Stimulated activated CD8-positive, alpha-beta memory T cell treated with anti-CD3 and anti-CD28 coated beads, Interleukin-4, amount 100 ng/mL, for 1 hour (primary cell): ENCODE data around the gene DCK.

Experiments used
- DNase-seq, 2 donors: peaks; one replicate each; pipeline ENCODE4 v3.0.0-alpha.2; 2020; ENCODE audit warnings: low read depth in 2 of 2, low spot score in 1 of 2

DCK gene

DNA sequence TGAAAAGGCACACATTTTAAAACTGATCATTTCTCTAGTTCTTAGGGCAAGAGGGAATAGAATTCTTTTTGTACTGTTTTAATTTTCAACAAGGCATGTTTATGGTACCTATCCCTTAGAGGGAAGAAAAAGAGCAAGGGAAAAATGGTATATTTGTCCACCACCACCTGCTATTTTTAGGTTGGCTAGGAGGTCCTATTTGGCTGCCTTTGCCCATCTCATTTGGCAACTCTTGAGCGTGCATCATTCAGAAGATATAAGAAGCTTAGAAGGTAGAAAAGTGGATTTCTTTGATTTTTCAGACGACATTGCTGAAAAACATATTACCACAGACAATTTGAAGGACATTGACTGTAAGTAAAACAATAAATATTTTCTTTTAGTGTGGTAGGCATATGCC, 69.0 kb downstream of the DCK start:
- DNase-seq: no peak

DNA sequence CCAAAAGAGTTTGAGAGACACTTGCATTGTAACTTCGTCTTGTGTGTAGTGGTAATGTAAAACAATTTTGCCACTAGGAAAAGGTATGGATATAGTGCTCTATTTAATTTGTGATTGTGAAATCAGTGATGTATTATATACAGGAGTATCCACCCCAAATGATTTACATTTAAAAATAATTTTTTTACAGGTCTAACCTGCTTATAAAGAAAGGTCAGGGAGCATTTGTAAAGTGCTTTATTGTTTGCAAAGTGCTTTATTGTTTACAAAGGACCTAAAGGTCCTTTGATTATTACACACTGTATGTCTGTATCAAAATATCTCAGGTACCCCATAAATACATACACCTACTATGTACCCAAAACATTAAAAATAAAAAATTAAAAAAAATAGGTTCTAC, 70.3 kb downstream of the DCK start:
- DNase-seq: no peak

DNA sequence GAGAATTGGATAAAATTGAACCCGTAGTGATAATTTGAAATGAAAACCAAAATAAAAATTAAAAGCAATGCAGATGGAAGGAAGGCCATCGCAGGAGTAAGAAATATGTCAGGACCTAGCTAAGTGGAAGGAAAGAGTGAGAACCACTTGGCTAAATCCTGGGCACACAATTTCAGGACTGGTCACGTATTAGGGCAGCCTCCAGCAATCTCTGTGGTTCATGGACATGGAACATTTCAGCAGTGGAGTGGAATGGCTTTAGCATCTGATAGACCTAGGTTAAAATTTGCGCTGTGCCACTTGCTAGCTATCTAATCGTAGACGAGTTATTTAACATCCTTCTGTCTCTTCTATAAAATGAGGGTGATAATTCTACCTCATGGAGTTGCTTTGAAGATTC, 71.1 kb downstream of the DCK start:
- no peak for DNase-seq

GRCh38 chr4:71065991-71066510, 72.6 kb downstream of the DCK start:
- no peak for DNase-seq

- no peak for DNase-seq
These were observed 73.6 kb downstream of the DCK start for GRCh38 chr4:71066737-71067716.

DNA sequence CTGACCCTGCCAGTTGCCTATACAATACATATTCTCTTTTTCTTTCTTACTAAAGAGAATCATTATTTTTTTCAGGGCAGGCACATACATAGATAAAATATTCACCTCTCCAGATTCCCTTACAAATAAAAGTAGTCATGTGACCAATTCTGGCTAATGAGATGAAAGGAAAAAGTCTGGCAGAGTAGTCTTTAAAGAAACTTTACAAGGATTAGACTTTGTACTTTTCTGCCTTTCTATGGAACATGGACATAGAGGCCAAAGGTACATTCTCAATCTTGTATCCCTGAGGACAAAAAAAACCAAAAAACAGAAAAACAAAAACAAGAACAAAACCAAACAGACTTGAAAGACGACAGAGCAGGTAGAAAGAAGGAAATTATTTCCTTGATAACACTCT, 75.6 kb downstream of the DCK start:
- no peak for DNase-seq

DNA sequence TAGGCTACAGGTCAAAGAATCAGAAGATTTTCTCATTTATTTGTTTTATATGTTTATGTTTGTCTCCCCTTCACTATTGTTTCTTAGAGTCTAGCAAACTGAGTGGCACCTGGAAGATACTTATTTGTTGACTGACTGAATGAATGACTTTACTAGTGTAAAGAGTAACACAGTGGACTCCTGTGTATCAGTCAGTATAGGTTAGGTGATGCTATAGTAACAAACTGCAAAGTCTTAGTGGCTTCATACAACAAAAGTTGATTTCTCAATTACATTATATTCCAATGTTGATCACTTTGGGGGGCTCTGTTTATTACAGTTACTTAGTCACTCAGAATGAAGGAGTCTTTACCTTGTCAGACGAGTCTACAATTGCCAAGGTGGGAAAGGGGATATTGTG, 76.6 kb downstream of the DCK start:
- DNase-seq: no peak

DNA sequence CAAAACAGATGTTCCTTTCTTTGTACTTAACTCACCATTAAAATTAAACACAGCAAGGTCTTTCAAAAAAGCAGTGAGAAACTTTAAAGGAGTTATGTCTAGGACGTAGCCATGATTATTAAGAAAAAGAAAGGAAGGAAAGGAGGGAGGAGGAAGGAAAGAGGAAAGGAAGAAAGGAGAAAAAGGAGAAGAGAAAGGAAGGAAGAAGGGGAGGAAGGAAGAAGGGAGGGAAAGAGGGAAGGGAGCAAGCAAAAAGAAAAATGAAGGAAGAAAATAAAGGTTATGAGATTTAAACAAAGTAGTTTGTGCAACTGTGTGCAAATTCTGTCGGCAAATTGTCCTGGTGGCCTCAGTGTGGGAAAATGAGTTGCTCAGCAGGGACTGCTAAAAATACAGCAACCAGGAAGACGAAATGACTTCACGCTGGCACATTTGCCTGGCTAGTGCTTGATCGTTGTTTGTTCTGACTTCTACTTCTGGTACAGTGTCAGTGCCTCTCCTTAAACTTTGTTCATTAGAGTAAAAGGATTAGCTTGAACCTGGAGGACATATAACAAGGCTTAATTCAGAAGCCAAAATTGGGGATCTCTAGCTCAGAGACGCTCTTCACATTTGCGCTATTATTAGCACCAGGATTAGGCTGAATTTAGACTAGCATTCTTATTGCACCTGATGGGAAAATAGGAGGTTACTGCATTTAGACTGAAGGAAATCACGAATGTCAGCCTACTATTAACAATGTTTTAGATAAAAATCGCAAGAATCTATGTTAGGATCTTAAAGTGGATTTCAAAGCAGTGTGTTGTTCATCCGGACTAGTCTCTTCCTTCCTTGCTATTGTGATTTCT, 81.2 kb downstream of the DCK start:
- no peak for DNase-seq
